Chondrocyte (in vitro differentiated cells): Measurements from ENCODE around the gene KRI1. TPM values are rescaled to one million over a fixed set of nuclear protein-coding genes. Genes with fewer than 3 reads are reported as not detected.

Experiments
- DNase-seq: peaks from one replicate; pipeline ENCODE4 v3.0.0; 2021; ENCODE audit warnings: mixed read lengths, low spot score
- H3K27ac Mint-ChIP-seq: one replicate; pipeline ENCODE4 v1.8.0; 2021; ENCODE audit warnings: mild to moderate bottlenecking, moderate library complexity, mixed read lengths; ENCODE audit not compliant: unreplicated experiment
- H3K27me3 Mint-ChIP-seq: 2 replicates; pipeline ENCODE4 v1.8.0; 2021; ENCODE audit warnings: low read depth, mixed read lengths
- H3K36me3 Mint-ChIP-seq: 2 replicates; pipeline ENCODE4 v1.8.0; 2021; ENCODE audit warnings: low read depth, mixed read lengths
- H3K4me1 Mint-ChIP-seq: 2 replicates; pipeline ENCODE4 v1.8.0; 2021; ENCODE audit warnings: low read depth, mild to moderate bottlenecking, mixed read lengths
- H3K4me3 Mint-ChIP-seq: one replicate; pipeline ENCODE4 v1.8.0; 2021; ENCODE audit warnings: mild to moderate bottlenecking, moderate library complexity, mixed read lengths; ENCODE audit not compliant: unreplicated experiment
- H3K9me3 Mint-ChIP-seq: 2 replicates; pipeline ENCODE4 v1.8.0; 2021; ENCODE audit warnings: low read depth, mixed read lengths
- total RNA-seq: library from RNA; stranded (reverse); gene quantifications from 3 replicates; pipeline ENCODE4 v1.2.1, GENCODE V29; 2021
- TF ChIP-seq, protein P1 (sequence below): fragments of 200-600 bp; sonication (generic); IDR thresholded peaks from 2 replicates; pipeline ENCODE4 v1.5.0; 2021; ENCODE audit warnings: antibody characterized with exemption, mild to moderate bottlenecking, moderate library complexity

KRI1 gene
- total RNA-seq, 1 donor from 2014 or later = 14.2 TPM

DNA sequence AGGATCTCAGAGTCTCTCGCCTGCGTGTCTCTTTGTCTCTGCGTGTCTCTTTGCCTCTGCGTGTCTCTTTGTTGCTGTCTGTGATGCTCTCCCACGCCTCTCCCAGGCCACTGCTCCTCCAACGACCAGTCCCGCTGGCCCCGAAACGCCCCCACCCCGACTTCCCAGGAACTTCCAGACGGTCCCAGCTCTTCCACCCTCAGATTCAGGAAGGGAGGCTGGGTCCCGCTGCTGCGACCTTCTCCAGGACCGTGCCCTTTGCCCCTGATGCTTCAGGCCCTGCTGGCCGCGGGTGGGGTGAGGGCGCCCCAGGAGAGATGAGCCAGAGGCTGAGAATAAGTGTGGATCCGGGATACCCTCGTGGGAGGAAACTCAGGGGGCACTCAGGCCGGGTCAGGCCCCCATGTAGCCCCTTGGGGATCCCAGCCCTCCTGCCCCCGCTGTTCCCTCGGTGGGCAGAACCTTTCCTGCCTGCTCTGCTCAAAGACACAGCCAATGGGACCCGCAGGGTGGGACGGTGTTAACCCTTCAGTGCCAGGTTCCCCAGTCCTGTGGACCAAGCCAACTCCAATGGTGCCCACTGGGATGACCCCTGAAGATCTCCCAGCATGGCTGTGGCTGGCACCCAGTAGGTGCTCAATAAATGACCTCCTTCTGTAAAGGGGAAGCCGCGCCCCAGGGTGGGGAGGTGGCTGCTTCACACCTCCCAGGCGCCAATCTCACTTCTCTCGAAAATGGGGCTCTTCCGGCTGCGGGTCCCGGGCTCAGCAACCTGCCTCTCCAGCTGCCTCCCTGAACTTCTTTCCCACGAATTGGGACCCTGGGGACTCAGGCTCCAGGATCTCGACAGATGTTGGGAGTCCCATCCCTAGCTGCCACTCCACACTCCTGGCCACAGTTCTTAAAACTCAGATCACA lies 47.1 kb downstream of the KRI1 start:
- Mint-ChIP-seq H3K4me1 (peaks cover 31% of the 10 kb centered on the region), H3K27ac (peak overlapping the region; percentile 64), H3K9me3 (no peaks in the 10 kb centered on the region), H3K27me3 (no peaks in the 10 kb centered on the region), H3K36me3 (no peaks in the 10 kb centered on the region), H3K4me3 (peak overlapping the region; percentile 62)
- DNase-seq = peak; percentile 88
- TF ChIP-seq, protein P1, sequence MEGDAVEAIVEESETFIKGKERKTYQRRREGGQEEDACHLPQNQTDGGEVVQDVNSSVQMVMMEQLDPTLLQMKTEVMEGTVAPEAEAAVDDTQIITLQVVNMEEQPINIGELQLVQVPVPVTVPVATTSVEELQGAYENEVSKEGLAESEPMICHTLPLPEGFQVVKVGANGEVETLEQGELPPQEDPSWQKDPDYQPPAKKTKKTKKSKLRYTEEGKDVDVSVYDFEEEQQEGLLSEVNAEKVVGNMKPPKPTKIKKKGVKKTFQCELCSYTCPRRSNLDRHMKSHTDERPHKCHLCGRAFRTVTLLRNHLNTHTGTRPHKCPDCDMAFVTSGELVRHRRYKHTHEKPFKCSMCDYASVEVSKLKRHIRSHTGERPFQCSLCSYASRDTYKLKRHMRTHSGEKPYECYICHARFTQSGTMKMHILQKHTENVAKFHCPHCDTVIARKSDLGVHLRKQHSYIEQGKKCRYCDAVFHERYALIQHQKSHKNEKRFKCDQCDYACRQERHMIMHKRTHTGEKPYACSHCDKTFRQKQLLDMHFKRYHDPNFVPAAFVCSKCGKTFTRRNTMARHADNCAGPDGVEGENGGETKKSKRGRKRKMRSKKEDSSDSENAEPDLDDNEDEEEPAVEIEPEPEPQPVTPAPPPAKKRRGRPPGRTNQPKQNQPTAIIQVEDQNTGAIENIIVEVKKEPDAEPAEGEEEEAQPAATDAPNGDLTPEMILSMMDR = no peak

DNA sequence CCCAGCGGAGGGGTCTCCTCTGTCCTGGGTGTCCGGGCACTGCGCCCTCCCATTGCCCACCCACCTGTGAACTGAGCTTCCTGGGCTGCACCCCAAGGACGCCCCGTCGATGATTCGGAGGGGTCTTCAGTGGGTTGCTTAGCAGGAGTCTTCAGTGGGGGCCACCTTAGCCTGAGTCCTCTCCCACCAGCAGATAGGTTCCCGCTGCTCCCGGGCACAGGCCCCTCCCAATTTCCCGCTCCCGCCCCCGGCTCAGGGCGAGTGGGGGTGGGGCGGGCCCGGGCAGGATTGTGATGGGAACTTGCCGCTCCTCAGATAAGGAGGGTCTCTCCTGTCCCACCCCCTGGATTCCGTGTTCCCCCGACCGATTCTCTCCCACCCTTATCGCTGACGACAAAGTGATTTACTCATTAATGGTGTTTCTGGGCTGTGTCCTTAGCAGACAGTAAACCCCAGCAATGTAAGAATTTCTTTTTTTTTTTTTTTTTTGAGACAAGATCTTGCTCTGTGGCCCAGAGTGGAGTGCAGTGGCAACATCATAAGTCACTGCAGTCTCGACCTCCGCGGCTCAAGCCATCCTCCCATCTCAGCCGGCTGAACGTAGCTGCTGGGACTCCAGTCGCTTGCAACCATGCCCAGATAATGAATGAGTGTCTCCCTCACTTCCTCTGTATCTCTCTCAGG lies 47.9 kb downstream of the KRI1 start:
- Mint-ChIP-seq H3K9me3 (no peaks in the 10 kb centered on the region), H3K4me1 (peaks cover 31% of the 10 kb centered on the region), H3K27me3 (no peaks in the 10 kb centered on the region)

DNA sequence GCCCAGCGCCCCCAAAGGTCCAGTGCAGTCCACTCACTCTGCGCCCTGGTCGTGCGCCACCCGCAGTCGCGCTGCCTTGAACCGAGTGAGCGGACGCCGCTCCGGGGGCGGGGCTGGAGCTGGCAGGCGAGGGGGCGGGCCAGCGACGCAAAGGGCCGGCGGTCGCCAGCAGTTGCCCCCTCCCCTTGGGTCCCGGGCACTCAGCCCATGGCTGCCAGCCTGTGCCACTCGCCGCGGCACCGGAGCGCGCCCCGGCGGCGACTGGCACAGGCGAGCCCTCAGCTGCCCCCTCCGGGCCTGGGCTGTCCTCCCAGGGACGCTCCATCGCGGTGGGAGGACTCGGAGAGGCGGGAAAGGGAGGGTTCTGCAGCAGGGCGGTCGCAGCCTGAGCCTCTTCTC lies 48.5 kb downstream of the KRI1 start, which contains the start of gene S1PR5:
TSS of gene S1PR5 (minus strand) at position 87 of the 399 bp plus-strand sequence. CDS start 2,436 bp downstream, outside the sequence.
- Mint-ChIP-seq H3K36me3 (no peaks in the 10 kb centered on the region), H3K9me3 (no peaks in the 10 kb centered on the region), H3K27ac (peak within 1 kb of the TSS; percentile 80), H3K4me1 (peaks cover 31% of the 10 kb centered on the region), H3K27me3 (no peaks in the 10 kb centered on the region), H3K4me3 (peak within 1 kb of the TSS; percentile 79)
- DNase-seq = no peak
- TF ChIP-seq, protein P1 = peak; percentile 49

More for the DNA sequence above, 47.9 kb downstream of the KRI1 start:
- DNase-seq = no peak
- H3K36me3 Mint-ChIP-seq = no peaks in the 10 kb centered on the region
- TF ChIP-seq, protein P1 = no peak
- H3K27ac Mint-ChIP-seq = peak overlapping the region; percentile 64
- H3K4me3 Mint-ChIP-seq = peak overlapping the region; percentile 62

- Mint-ChIP-seq H3K4me1 (peaks cover 31% of the 10 kb centered on the region), H3K4me3 (peak overlapping the region; percentile 79), H3K9me3 (no peaks in the 10 kb centered on the region), H3K27ac (peak overlapping the region; percentile 80), H3K27me3 (no peaks in the 10 kb centered on the region), H3K36me3 (no peaks in the 10 kb centered on the region)
- TF ChIP-seq, protein P1 = no peak
- no peak for DNase-seq
Observed at GRCh38 chr19:10516671-10517286, 49.0 kb downstream of the KRI1 start.

GRCh38 chr19:10516064-10516385 lies 49.8 kb downstream of the KRI1 start:
- Mint-ChIP-seq H3K36me3 (no peaks in the 10 kb centered on the region), H3K27ac (no peak overlapping the region), H3K4me1 (peaks cover 31% of the 10 kb centered on the region), H3K4me3 (peak overlapping the region; percentile 79), H3K9me3 (no peaks in the 10 kb centered on the region), H3K27me3 (no peaks in the 10 kb centered on the region)
- DNase-seq = no peak
- TF ChIP-seq, protein P1 = no peak
